Suprapubic skin (tissue), 4 donors: ENCODE results near the gene VWA7. TPM values are rescaled to one million over a fixed set of nuclear protein-coding genes. Genes with fewer than 3 reads are reported as not detected.

Source experiments
- DNase-seq, 2 donors: peaks; one replicate each; pipeline ENCODE4 v3.0.0-alpha.2; 2019; ENCODE audit warnings: low spot score in 2 of 2
- H3K27ac ChIP-seq: fragments of 200-600 bp; sonication (generic); one replicate; pipeline ENCODE4 v1.5.1; 2019
- H3K27me3 ChIP-seq: fragments of 200-600 bp; sonication (generic); one replicate; pipeline ENCODE4 v1.5.1; 2019
- H3K36me3 ChIP-seq: fragments of 200-600 bp; sonication (generic); one replicate; pipeline ENCODE4 v1.5.1; 2019
- H3K4me1 ChIP-seq: fragments of 200-600 bp; sonication (generic); one replicate; pipeline ENCODE4 v1.5.1; 2019
- H3K4me3 ChIP-seq: fragments of 200-600 bp; sonication (generic); one replicate; pipeline ENCODE4 v1.5.1; 2019; ENCODE audit warnings: mild to moderate bottlenecking
- H3K9me3 ChIP-seq: fragments of 200-600 bp; sonication (generic); one replicate; pipeline ENCODE4 v1.5.1; 2019
- EP300 ChIP-seq: sonication (generic); formaldehyde crosslinking; IDR thresholded peaks from one replicate; pipeline ENCODE4 v1.6.1; 2017; ENCODE audit warnings: antibody characterized with exemption
- POLR2A ChIP-seq, 2 donors: fragments of 450-650 bp; IDR thresholded peaks; one replicate each; pipeline ENCODE4 v1.6.1; 2017; ENCODE audit warnings: antibody characterized with exemption in 2 of 2, mild to moderate bottlenecking in 2 of 2, moderate library complexity in 2 of 2
- POLR2AphosphoS5 ChIP-seq, 3 donors: sonication (generic); formaldehyde crosslinking; IDR thresholded peaks; one replicate each; pipeline ENCODE4 v1.6.1; 2017; ENCODE audit warnings: antibody characterized with exemption in 3 of 3
- WGBS: methylation state at CpG from one replicate; pipeline ENCODE4 v1.1.5; 2018; 5-methylcytosine and 5-hydroxymethylcytosine counted together
- total RNA-seq, 4 donors: library from RNA; depleted of rRNA; stranded (reverse); fragments of >200 nt; gene quantifications; one replicate each; pipeline ENCODE4 v1.1.0, GENCODE V29; 2016
- TF ChIP-seq, protein P1 (sequence below), 2 donors: fragments of 200-600 bp in 1 of 2; fragments of 450-650 bp in 1 of 2; sonication (generic) in 1 of 2; IDR thresholded peaks; one replicate each; pipeline ENCODE4 v1.5.1; 2016 to 2019; ENCODE audit warnings: antibody characterized with exemption in 2 of 2, mild to moderate bottlenecking in 1 of 2, moderate library complexity in 1 of 2

The VWA7 gene
- total RNA-seq, 4 donors from 2014 or later = 1.3 to 3.3 (median 2.3) TPM

DNA sequence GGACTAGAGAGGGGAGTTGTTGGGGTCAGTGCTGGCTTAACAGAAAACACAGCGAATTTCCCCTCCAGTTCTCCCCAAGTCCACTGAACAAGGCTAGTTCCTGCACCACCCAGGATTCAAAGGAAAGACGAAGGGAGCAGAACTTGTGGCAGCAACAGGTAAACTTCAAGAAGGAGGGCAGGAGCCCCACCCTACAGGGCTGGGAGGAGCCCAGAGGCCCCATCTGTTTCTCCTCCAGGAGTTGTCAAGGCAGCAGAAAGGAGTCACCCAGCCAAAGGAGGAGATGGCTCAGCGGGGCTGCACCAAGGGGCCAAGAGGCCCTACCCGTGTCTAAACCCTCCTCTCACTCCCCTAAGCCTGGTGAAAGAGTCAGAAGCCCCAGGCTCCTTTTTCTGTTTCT lies 12.9 kb downstream of the VWA7 start:
- Histone ChIP-seq H3K9me3 (no peaks in the 10 kb centered on the region), H3K4me3 (no peak overlapping the region), H3K27me3 (no peaks in the 10 kb centered on the region), H3K27ac (no peak overlapping the region), H3K36me3 (peaks cover 20% of the 10 kb centered on the region), H3K4me1 (peaks cover 23% of the 10 kb centered on the region)
- WGBS = 54% methylated on average over 4 of the region's 4 CpGs
- no peak for DNase-seq
- no peak for TF ChIP-seq POLR2A (IDR thresholded peaks at IDR 0.05)
- TF ChIP-seq EP300 = no peak
- TF ChIP-seq, protein P1, sequence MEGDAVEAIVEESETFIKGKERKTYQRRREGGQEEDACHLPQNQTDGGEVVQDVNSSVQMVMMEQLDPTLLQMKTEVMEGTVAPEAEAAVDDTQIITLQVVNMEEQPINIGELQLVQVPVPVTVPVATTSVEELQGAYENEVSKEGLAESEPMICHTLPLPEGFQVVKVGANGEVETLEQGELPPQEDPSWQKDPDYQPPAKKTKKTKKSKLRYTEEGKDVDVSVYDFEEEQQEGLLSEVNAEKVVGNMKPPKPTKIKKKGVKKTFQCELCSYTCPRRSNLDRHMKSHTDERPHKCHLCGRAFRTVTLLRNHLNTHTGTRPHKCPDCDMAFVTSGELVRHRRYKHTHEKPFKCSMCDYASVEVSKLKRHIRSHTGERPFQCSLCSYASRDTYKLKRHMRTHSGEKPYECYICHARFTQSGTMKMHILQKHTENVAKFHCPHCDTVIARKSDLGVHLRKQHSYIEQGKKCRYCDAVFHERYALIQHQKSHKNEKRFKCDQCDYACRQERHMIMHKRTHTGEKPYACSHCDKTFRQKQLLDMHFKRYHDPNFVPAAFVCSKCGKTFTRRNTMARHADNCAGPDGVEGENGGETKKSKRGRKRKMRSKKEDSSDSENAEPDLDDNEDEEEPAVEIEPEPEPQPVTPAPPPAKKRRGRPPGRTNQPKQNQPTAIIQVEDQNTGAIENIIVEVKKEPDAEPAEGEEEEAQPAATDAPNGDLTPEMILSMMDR (IDR thresholded peaks at IDR 0.05) = no peak
- TF ChIP-seq POLR2AphosphoS5 (IDR thresholded peaks at IDR 0.05) = no peak

DNA sequence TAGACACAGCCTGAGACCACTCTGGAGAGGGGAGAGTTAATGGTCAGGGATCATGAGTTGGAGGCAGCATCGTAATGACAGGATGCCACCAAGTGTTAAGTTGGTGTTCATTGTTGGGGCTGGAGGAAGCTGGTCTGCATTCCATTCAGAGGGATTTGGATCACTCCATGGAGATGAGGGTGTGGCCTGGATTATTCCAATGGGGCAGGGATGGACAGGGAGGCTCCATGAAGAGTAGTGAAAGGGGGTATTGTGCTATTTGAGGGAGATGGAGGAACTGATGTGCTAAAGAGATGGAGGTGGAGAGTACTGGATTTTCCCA lies 13.5 kb downstream of the VWA7 start:
- DNase-seq = no peak
- Histone ChIP-seq H3K4me3 (no peak overlapping the region), H3K4me1 (peaks cover 23% of the 10 kb centered on the region), H3K27ac (no peak overlapping the region), H3K27me3 (no peaks in the 10 kb centered on the region), H3K9me3 (no peaks in the 10 kb centered on the region), H3K36me3 (peaks cover 22% of the 10 kb centered on the region)
- WGBS = 38% methylated on average over 1 of the region's 1 CpG
- TF ChIP-seq, protein P1 (IDR thresholded peaks at IDR 0.05) = no peak
- TF ChIP-seq POLR2AphosphoS5 (IDR thresholded peaks at IDR 0.05) = no peak
- TF ChIP-seq POLR2A (IDR thresholded peaks at IDR 0.05) = no peak
- TF ChIP-seq EP300 = no peak

DNA sequence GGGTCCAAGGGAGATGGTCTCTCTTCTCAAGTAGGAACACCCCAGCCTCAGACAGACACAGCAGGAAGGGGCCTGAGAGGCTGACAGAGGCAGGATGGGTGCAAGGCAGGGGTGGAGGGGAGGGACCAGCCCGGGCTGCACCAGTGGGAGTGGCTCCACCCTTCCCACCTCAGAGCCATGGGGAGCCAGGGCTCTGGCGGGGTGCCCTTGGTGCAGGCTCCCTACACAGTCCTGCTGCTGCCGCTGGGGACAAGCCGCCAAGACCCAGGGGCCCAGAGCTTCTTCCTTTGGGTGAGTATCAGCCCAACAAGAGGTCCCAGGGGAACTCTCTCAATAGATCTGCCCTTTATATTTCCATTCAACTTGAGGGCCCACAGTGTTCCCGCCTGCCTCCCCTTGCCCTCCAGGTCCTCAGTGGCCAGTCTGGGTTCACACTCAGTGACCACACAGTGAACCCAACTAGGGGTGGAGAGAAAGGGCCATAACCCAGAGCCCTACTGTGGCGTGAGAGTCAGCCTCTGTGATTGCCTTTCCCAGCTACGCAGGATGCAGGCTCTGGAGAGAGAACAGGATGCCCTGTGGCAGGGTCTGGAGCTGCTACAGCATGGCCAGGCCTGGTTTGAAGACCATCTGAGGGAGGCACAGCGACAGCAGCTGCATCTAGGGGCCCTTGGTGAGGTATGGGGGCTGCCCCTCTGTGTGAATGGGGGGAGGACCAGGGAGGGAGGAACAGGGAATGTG lies 14.1 kb downstream of the VWA7 start:
- Histone ChIP-seq H3K4me1 (peaks cover 23% of the 10 kb centered on the region), H3K36me3 (peaks cover 22% of the 10 kb centered on the region), H3K27ac (no peak overlapping the region), H3K4me3 (no peak overlapping the region), H3K27me3 (no peaks in the 10 kb centered on the region), H3K9me3 (no peaks in the 10 kb centered on the region)
- 37% methylated on average over 2 of the region's 8 CpGs for WGBS
- TF ChIP-seq POLR2AphosphoS5 (IDR thresholded peaks at IDR 0.05) = no peak
- no peak for TF ChIP-seq POLR2A (IDR thresholded peaks at IDR 0.05)
- TF ChIP-seq, protein P1 (IDR thresholded peaks at IDR 0.05) = no peak
- DNase-seq = no peak

DNA sequence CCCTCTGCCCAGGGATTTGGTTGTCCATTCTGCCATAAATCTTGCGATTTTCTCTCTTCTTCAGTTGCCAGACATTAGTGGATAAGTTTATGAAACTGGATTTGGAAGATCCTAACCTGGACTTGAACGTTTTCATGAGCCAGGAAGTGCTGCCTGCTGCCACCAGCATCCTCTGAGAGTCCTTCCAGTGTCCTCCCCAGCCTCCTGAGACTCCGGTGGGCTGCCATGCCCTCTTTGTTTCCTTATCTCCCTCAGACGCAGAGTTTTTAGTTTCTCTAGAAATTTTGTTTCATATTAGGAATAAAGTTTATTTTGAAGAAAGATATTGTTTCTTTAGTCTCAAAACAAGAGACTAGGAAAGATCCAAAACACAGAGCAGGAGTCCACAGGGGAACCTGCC lies 14.8 kb downstream of the VWA7 start, which contains the start of gene SAPCD1:
SAPCD1 (plus strand) TSS at position 301 of the 400 bp plus-strand sequence. CDS start 399 bp downstream, outside the sequence.
- 74% methylated on average over 4 of the region's 4 CpGs for WGBS
- H3K4me1 ChIP-seq = peaks cover 21% of the 10 kb centered on the region
- TF ChIP-seq POLR2A (IDR thresholded peaks at IDR 0.05) (no peak), POLR2AphosphoS5 (IDR thresholded peaks at IDR 0.05) (no peak)
- peaks cover 22% of the 10 kb centered on the region for H3K36me3 ChIP-seq
- no peak within 1 kb of the TSS for H3K27ac ChIP-seq
- H3K4me3 ChIP-seq = no peak within 1 kb of the TSS
- H3K9me3 ChIP-seq = no peaks in the 10 kb centered on the region
- no peaks in the 10 kb centered on the region for H3K27me3 ChIP-seq
- DNase-seq = no peak

DNA sequence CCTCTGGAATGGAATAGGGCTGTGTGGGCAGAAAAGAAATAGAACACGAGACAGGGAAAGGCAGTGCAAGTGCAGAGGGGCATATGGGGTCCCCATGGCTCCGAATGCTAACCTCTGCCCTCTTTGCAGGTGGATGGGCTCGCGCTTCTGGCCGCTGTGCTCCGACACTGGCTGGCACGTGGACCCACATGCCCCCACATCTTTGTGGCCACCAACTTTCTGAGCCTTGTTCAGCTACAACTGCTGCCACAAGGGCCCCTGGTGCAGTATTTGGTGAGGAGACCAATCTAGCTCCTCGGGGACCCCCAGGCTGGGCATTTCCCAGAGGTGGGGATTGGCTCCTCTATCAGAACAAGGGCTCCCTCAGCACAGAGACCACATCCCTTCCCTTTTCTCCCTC lies 15.8 kb downstream of the VWA7 start:
- TF ChIP-seq EP300 = no peak
- TF ChIP-seq POLR2A (IDR thresholded peaks at IDR 0.05) = no peak
- no peak for TF ChIP-seq POLR2AphosphoS5 (IDR thresholded peaks at IDR 0.05)
- TF ChIP-seq, protein P1 (IDR thresholded peaks at IDR 0.05) = no peak

More for the DNA sequence above, 15.8 kb downstream of the VWA7 start:
- Histone ChIP-seq H3K4me3 (no peak overlapping the region), H3K27ac (no peak overlapping the region), H3K9me3 (no peaks in the 10 kb centered on the region), H3K36me3 (peaks cover 22% of the 10 kb centered on the region), H3K4me1 (peaks cover 16% of the 10 kb centered on the region), H3K27me3 (no peaks in the 10 kb centered on the region)
- no peak for DNase-seq
- 96% methylated on average over 8 of the region's 8 CpGs for WGBS
